ENCODE data around the gene FAM89A. TPM values are rescaled to one million over a fixed set of nuclear protein-coding genes. Genes with fewer than 3 reads are reported as not detected.
"Not testable (repeated sequence)": the region's sequence is repeated elsewhere in the genome, so short reads cannot be mapped to it uniquely, and the experiment has no call there.

Gene FAM89A
- total RNA-seq, 1 experiment from 2014 or later = 49.3 TPM

- no peak overlapping the region for H3K4me3 ChIP-seq
- H3K27ac ChIP-seq = no peak overlapping the region
- no peaks in the 10 kb centered on the region for H3K9me3 ChIP-seq (replicated peaks)
- DNase-seq = no peak
- no peaks in the 10 kb centered on the region for H3K27me3 ChIP-seq
- peaks cover 8% of the 10 kb centered on the region for H3K36me3 ChIP-seq
- no peaks in the 10 kb centered on the region for H3K4me1 ChIP-seq
Observed at GRCh38 chr1:231032963-231033362, 7.1 kb downstream of the FAM89A start.

GRCh38 chr1:231029841-231030240, 10.2 kb downstream of the FAM89A start:
- H3K9me3 ChIP-seq (replicated peaks) = no peaks in the 10 kb centered on the region
- no peak overlapping the region for H3K27ac ChIP-seq
- H3K27me3 ChIP-seq = no peaks in the 10 kb centered on the region
- DNase-seq = no peak
- peaks cover 7% of the 10 kb centered on the region for H3K36me3 ChIP-seq
- H3K4me1 ChIP-seq = no peaks in the 10 kb centered on the region
- no peak overlapping the region for H3K4me3 ChIP-seq

GRCh38 chr1:231029247-231029646, 10.8 kb downstream of the FAM89A start:
- H3K27me3 ChIP-seq; H3K4me1 ChIP-seq; H3K4me3 ChIP-seq; H3K36me3 ChIP-seq; DNase-seq; H3K9me3 ChIP-seq (replicated peaks); H3K27ac ChIP-seq: not testable (repeated sequence)

GRCh38 chr1:231028682-231029081, 11.4 kb downstream of the FAM89A start:
- Histone ChIP-seq H3K9me3 (replicated peaks) (no peaks in the 10 kb centered on the region), H3K27me3 (no peaks in the 10 kb centered on the region), H3K4me1 (no peaks in the 10 kb centered on the region), H3K36me3 (peaks cover 4% of the 10 kb centered on the region), H3K27ac (no peak overlapping the region), H3K4me3 (no peak overlapping the region)
- DNase-seq = no peak

GRCh38 chr1:231027971-231028370, 12.1 kb downstream of the FAM89A start:
- H3K27me3 ChIP-seq = no peaks in the 10 kb centered on the region
- H3K4me3 ChIP-seq = no peak overlapping the region
- peaks cover 4% of the 10 kb centered on the region; the same call in 1 of the 2 replicates for H3K36me3 ChIP-seq
- DNase-seq = no peak
- H3K27ac ChIP-seq = no peak overlapping the region
- H3K4me1 ChIP-seq = no peaks in the 10 kb centered on the region
- no peaks in the 10 kb centered on the region for H3K9me3 ChIP-seq (replicated peaks)

- Histone ChIP-seq H3K27ac (no peak overlapping the region), H3K36me3 (peaks cover 4% of the 10 kb centered on the region; the same call in 1 of the 2 replicates), H3K4me3 (no peak overlapping the region), H3K27me3 (no peaks in the 10 kb centered on the region), H3K4me1 (no peaks in the 10 kb centered on the region), H3K9me3 (replicated peaks) (no peaks in the 10 kb centered on the region)
- no peak for DNase-seq
Observed at GRCh38 chr1:231027136-231027925, 12.7 kb downstream of the FAM89A start.

GRCh38 chr1:231026576-231026975, 13.5 kb downstream of the FAM89A start:
- peaks cover 9% of the 10 kb centered on the region; the same call in 1 of the 2 replicates for H3K36me3 ChIP-seq
- no peaks in the 10 kb centered on the region for H3K4me1 ChIP-seq
- H3K27me3 ChIP-seq = no peaks in the 10 kb centered on the region
- H3K4me3 ChIP-seq = no peak overlapping the region
- no peak for DNase-seq
- H3K9me3 ChIP-seq (replicated peaks) = no peaks in the 10 kb centered on the region
- no peak overlapping the region for H3K27ac ChIP-seq

GRCh38 chr1:231023150-231023549, 16.9 kb downstream of the FAM89A start:
- DNase-seq = no peak

GRCh38 chr1:231022543-231022942, 17.5 kb downstream of the FAM89A start:
- H3K4me1 ChIP-seq; H3K27ac ChIP-seq; DNase-seq; H3K27me3 ChIP-seq; H3K4me3 ChIP-seq; H3K9me3 ChIP-seq (replicated peaks): not testable (repeated sequence)
- peaks cover 17% of the 10 kb centered on the region; the same call in 1 of the 2 replicates for H3K36me3 ChIP-seq

More at GRCh38 chr1:231023150-231023549, 16.9 kb downstream of the FAM89A start:
- peaks cover 21% of the 10 kb centered on the region; the same call in 1 of the 2 replicates for H3K36me3 ChIP-seq
- no peak overlapping the region for H3K4me3 ChIP-seq
- no peak overlapping the region for H3K27ac ChIP-seq
- H3K4me1 ChIP-seq = no peaks in the 10 kb centered on the region
- no peaks in the 10 kb centered on the region for H3K9me3 ChIP-seq (replicated peaks)
- no peaks in the 10 kb centered on the region for H3K27me3 ChIP-seq

GRCh38 chr1:231021540-231022031, 18.5 kb downstream of the FAM89A start:
- no peaks in the 10 kb centered on the region for H3K9me3 ChIP-seq (replicated peaks)
- no peaks in the 10 kb centered on the region for H3K4me1 ChIP-seq
- H3K36me3 ChIP-seq = peaks cover 16% of the 10 kb centered on the region; the same call in 1 of the 2 replicates
- no peak overlapping the region for H3K27ac ChIP-seq
- no peak for DNase-seq
- no peaks in the 10 kb centered on the region for H3K27me3 ChIP-seq
- H3K4me3 ChIP-seq = no peak overlapping the region

- H3K4me3 ChIP-seq = no peak overlapping the region
Observed at GRCh38 chr1:231020816-231021215, 19.2 kb downstream of the FAM89A start.

GRCh38 chr1:231020139-231020601, 19.9 kb downstream of the FAM89A start:
- no peak overlapping the region for H3K27ac ChIP-seq
- H3K4me3 ChIP-seq = no peak overlapping the region
- no peaks in the 10 kb centered on the region for H3K27me3 ChIP-seq
- DNase-seq = no peak
- peaks cover 16% of the 10 kb centered on the region; the same call in 1 of the 2 replicates for H3K36me3 ChIP-seq
- H3K4me1 ChIP-seq = no peaks in the 10 kb centered on the region
- H3K9me3 ChIP-seq (replicated peaks) = no peaks in the 10 kb centered on the region

More at GRCh38 chr1:231020816-231021215, 19.2 kb downstream of the FAM89A start:
- H3K36me3 ChIP-seq = peaks cover 16% of the 10 kb centered on the region; the same call in 1 of the 2 replicates
- DNase-seq = no peak
- no peaks in the 10 kb centered on the region for H3K9me3 ChIP-seq (replicated peaks)
- no peaks in the 10 kb centered on the region for H3K4me1 ChIP-seq
- H3K27ac ChIP-seq = no peak overlapping the region
- no peaks in the 10 kb centered on the region for H3K27me3 ChIP-seq

- DNase-seq = no peak
- no peaks in the 10 kb centered on the region for H3K27me3 ChIP-seq
- no peaks in the 10 kb centered on the region for H3K9me3 ChIP-seq (replicated peaks)
- H3K27ac ChIP-seq = no peak overlapping the region
- H3K4me1 ChIP-seq = no peaks in the 10 kb centered on the region
- H3K4me3 ChIP-seq = no peak overlapping the region
- H3K36me3 ChIP-seq = peaks cover 16% of the 10 kb centered on the region; the same call in 1 of the 2 replicates
Observed at GRCh38 chr1:231019711-231020110, 20.3 kb downstream of the FAM89A start.

- H3K36me3 ChIP-seq = peaks cover 15% of the 10 kb centered on the region; the same call in 1 of the 2 replicates
- no peaks in the 10 kb centered on the region for H3K9me3 ChIP-seq (replicated peaks)
- H3K27ac ChIP-seq = no peak overlapping the region
- no peak overlapping the region for H3K4me3 ChIP-seq
- H3K27me3 ChIP-seq = no peaks in the 10 kb centered on the region
- no peak for DNase-seq
- no peaks in the 10 kb centered on the region for H3K4me1 ChIP-seq
Observed at GRCh38 chr1:231016966-231017365, 23.1 kb downstream of the FAM89A start.

- Histone ChIP-seq H3K27me3 (no peaks in the 10 kb centered on the region), H3K9me3 (replicated peaks) (no peaks in the 10 kb centered on the region), H3K27ac (no peak overlapping the region), H3K4me3 (no peak overlapping the region), H3K36me3 (peaks cover 9% of the 10 kb centered on the region; the same call in 1 of the 2 replicates), H3K4me1 (no peaks in the 10 kb centered on the region)
- no peak for DNase-seq
Observed at GRCh38 chr1:231016234-231016633, 23.8 kb downstream of the FAM89A start.
